ENCODE data around the gene PLAC8L1. TPM values are rescaled to one million over a fixed set of nuclear protein-coding genes. Genes with fewer than 3 reads are reported as not detected.

Gene PLAC8L1
- polyA plus RNA-seq, 2 donors: 0.22 TPM; not detected in 1

DNA sequence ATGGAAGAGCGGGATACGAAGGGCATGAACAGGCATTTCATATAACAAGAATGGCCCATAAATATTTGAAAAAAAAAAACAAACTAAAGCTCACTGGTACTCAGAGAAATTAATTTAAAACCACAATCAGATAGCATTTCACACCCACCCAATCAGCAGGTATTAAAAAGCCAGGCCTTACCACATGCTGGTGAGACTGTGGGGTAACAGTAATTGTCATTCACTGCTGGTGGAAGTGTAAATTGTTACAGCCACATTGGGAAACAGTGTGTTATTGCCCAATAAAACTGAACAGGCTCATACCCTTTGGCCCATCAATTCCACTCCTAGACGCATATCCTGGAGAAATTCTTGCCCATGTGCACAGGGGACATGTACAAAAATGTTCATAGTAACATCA, 66.0 kb downstream of the PLAC8L1 start:
- 61 to 95% methylated on average over 3 of the region's 3 CpGs for WGBS, 2 donors
- peaks cover 0 to 3% of the 10 kb centered on the region in 2 donors for H3K36me3 ChIP-seq (ENCODE audit: control insufficient read depth in 2 of 2, insufficient read depth in 2 of 2, low read length in 1 of 2)
- no peak overlapping the region for H3K4me3 ChIP-seq (ENCODE audit: low read depth in 1 of 2, low read length in 2 of 2)
- H3K27me3 ChIP-seq (ENCODE audit: control insufficient read depth in 1 of 2, insufficient read depth in 2 of 2, low read length in 2 of 2): no peaks in the 10 kb centered on the region
- H3K4me1 ChIP-seq (ENCODE audit: control insufficient read depth in 2 of 2, insufficient read depth in 2 of 2, low read length in 1 of 2): peaks cover 2 to 14% of the 10 kb centered on the region in 2 donors
- no peak overlapping the region for H3K27ac ChIP-seq (ENCODE audit: low read depth in 2 of 2, low read length in 1 of 2)
- H3K9me3 ChIP-seq (ENCODE audit: control insufficient read depth in 2 of 2, insufficient read depth in 1 of 2, low read depth in 1 of 2, low read length in 1 of 2): no peaks in the 10 kb centered on the region

DNA sequence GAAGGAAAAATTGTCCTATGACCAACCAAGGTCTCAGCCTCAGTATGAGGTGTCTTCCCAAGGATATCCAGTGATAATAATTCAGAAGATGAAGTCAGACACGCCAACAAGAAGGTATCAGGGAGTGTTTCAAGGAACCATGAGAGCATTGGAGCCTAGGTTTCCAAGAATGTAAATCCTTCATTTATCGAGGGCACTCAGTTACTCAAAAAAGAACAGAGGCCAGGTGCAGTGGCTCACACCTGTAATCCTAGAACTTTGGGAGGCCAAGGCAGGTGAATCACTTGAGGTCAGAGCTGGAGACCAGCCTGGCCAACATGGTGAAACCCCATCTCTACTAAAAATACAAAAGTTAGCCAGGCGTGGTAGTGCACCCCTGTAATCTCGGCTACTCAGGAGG, 70.8 kb downstream of the PLAC8L1 start:
- H3K27me3 ChIP-seq (ENCODE audit: control insufficient read depth in 1 of 2, insufficient read depth in 2 of 2, low read length in 2 of 2): no peaks in the 10 kb centered on the region
- H3K27ac ChIP-seq (ENCODE audit: low read depth in 2 of 2, low read length in 1 of 2): no peak overlapping the region
- no peaks in the 10 kb centered on the region for H3K36me3 ChIP-seq (ENCODE audit: control insufficient read depth in 2 of 2, insufficient read depth in 2 of 2, low read length in 1 of 2)
- no peak overlapping the region for H3K4me3 ChIP-seq (ENCODE audit: low read depth in 1 of 2, low read length in 2 of 2)
- no peaks in the 10 kb centered on the region for H3K9me3 ChIP-seq (ENCODE audit: control insufficient read depth in 2 of 2, insufficient read depth in 1 of 2, low read depth in 1 of 2, low read length in 1 of 2)
- H3K4me1 ChIP-seq (ENCODE audit: control insufficient read depth in 2 of 2, insufficient read depth in 2 of 2, low read length in 1 of 2): no peaks in the 10 kb centered on the region
- WGBS, 2 donors: 68 to 93% methylated on average over 4 of the region's 4 CpGs

Other genes with a start within 250 kb of the PLAC8L1 start
- under 1 TPM; 0.02 to 0.04 TPM for gene GRXCR2, start 232.6 kb downstream of the PLAC8L1 start, polyA plus RNA-seq
- 10 to 100 TPM; 24.9 to 43.2 TPM for gene SH3RF2, start 169.0 kb downstream of the PLAC8L1 start, polyA plus RNA-seq
- gene LARS1, start 77.1 kb upstream of the PLAC8L1 start, polyA plus RNA-seq: 10 to 100 TPM; 22.7 to 32.3 TPM
- gene RBM27, start 98.0 kb upstream of the PLAC8L1 start, polyA plus RNA-seq: 1 to 10 TPM; 4.3 to 5.1 TPM
- under 1 TPM in 1 of 2 donors, not detected in 1; 0.08 TPM for gene POU4F3, start 233.3 kb upstream of the PLAC8L1 start, polyA plus RNA-seq